ENCODE data around the gene NUBPL.

The NUBPL gene

DNA sequence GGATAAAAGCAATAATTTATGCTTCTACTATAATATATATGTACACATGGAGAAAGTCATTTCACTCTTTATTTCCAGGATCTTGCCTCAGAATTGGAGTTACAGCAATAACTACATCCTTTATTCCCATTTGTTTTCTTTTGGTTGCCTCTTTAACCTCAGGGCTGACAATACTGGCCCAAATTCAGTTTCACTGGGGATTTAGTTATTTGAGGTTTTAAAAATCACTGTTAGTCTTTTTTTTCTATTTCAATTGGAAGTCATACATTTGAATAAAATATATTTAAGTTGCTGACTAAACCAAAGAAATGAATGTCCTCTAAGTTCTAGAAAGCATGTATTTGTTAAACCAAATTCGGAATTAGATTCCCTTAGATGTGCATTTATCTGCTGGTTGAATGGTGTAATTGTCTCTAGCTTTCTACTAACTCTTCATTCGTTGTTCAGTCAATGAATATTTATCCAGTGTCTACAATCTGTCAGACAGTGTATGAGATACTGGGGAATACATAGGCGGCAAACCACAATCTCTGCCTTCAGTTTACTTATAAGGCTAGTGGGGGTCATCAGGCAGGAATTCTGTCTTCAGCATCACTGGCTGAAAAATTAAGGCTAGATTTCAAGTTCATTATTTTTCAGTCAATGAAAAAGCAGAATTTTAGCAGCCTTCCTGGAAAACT lies 325.1 kb downstream of the NUBPL start:
- no peak for TF ChIP-seq TEAD4 (IDR thresholded peaks at IDR 0.05)
- TF ChIP-seq EGR1 (IDR thresholded peaks at IDR 0.05): no peak
- TF ChIP-seq CREB1 (IDR thresholded peaks at IDR 0.05; ENCODE audit: low read depth): no peak
- no peak for TF ChIP-seq TAF1 (IDR thresholded peaks at IDR 0.05; ENCODE audit: low read depth)
- no peak for TF ChIP-seq NFIC (IDR thresholded peaks at IDR 0.05)
- TF ChIP-seq, protein P1, sequence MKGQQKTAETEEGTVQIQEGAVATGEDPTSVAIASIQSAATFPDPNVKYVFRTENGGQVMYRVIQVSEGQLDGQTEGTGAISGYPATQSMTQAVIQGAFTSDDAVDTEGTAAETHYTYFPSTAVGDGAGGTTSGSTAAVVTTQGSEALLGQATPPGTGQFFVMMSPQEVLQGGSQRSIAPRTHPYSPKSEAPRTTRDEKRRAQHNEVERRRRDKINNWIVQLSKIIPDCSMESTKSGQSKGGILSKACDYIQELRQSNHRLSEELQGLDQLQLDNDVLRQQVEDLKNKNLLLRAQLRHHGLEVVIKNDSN (IDR thresholded peaks at IDR 0.05): no peak
- TF ChIP-seq, protein P2, sequence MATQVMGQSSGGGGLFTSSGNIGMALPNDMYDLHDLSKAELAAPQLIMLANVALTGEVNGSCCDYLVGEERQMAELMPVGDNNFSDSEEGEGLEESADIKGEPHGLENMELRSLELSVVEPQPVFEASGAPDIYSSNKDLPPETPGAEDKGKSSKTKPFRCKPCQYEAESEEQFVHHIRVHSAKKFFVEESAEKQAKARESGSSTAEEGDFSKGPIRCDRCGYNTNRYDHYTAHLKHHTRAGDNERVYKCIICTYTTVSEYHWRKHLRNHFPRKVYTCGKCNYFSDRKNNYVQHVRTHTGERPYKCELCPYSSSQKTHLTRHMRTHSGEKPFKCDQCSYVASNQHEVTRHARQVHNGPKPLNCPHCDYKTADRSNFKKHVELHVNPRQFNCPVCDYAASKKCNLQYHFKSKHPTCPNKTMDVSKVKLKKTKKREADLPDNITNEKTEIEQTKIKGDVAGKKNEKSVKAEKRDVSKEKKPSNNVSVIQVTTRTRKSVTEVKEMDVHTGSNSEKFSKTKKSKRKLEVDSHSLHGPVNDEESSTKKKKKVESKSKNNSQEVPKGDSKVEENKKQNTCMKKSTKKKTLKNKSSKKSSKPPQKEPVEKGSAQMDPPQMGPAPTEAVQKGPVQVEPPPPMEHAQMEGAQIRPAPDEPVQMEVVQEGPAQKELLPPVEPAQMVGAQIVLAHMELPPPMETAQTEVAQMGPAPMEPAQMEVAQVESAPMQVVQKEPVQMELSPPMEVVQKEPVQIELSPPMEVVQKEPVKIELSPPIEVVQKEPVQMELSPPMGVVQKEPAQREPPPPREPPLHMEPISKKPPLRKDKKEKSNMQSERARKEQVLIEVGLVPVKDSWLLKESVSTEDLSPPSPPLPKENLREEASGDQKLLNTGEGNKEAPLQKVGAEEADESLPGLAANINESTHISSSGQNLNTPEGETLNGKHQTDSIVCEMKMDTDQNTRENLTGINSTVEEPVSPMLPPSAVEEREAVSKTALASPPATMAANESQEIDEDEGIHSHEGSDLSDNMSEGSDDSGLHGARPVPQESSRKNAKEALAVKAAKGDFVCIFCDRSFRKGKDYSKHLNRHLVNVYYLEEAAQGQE (IDR thresholded peaks at IDR 0.05; ENCODE audit: low read depth): no peak
- no peak for TF ChIP-seq YY1 (IDR thresholded peaks at IDR 0.05; ENCODE audit: low read depth)
- no peak for TF ChIP-seq EP300 (IDR thresholded peaks at IDR 0.05; ENCODE audit: borderline replicate concordance)
- TF ChIP-seq RAD21 (IDR thresholded peaks at IDR 0.05; ENCODE audit: low read depth): no peak
- no peak for TF ChIP-seq ZBTB7A (IDR thresholded peaks at IDR 0.05; ENCODE audit: low read depth)
- TF ChIP-seq CEBPB (IDR thresholded peaks at IDR 0.05): no peak
- TF ChIP-seq MAX (IDR thresholded peaks at IDR 0.05): no peak
- TF ChIP-seq TCF12 (IDR thresholded peaks at IDR 0.05; ENCODE audit: low read depth): no peak
- TF ChIP-seq FOXM1 (IDR thresholded peaks at IDR 0.05; ENCODE audit: borderline replicate concordance, low read depth): no peak

DNA sequence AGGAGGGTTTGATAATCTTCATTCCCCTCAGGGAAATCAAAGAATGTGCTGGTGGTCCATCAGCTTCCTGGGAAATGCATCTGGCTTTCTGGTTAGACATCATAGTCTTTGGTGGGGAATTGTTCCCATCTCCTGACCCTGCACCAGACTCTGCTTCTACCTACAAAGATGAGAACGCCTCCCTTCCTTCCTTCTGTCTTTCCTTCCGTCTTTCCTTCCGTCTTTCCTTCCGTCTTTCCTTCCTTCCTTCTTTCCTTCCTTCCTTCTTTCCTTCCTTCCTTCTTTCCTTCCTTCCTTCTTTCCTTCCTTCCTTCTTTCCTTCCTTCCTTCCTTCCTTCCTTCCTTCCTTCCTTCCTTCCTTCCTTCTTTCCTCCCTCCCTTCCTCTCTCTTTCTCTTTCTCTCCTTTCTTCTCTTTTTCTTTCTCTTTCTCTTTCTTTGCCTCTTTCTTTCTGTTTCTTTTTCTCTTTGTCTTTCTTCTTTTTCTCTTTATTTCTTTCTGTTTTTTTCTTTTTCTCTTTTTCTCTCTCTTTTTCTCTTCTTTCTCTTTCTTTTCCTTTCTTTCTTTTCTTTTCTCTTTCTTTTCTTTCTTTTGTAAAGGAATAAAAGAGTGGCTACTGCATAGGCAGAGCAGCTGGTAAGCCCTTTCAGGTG lies 326.9 kb downstream of the NUBPL start:
- TF ChIP-seq EP300 (IDR thresholded peaks at IDR 0.05; ENCODE audit: borderline replicate concordance): no peak
- TF ChIP-seq TAF1 (IDR thresholded peaks at IDR 0.05; ENCODE audit: low read depth): no peak
- no peak for TF ChIP-seq TEAD4 (IDR thresholded peaks at IDR 0.05)

GRCh38 chr14:31889297-31889696 lies 328.1 kb downstream of the NUBPL start:
- TF ChIP-seq EGR1 (IDR thresholded peaks at IDR 0.05) (no peak), EP300 (IDR thresholded peaks at IDR 0.05; ENCODE audit: borderline replicate concordance) (no peak), ZBTB7A (IDR thresholded peaks at IDR 0.05; ENCODE audit: low read depth) (no peak), CEBPB (IDR thresholded peaks at IDR 0.05) (no peak), NFIC (IDR thresholded peaks at IDR 0.05) (no peak), FOXM1 (IDR thresholded peaks at IDR 0.05; ENCODE audit: borderline replicate concordance, low read depth) (no peak), TEAD4 (IDR thresholded peaks at IDR 0.05) (no peak), CREB1 (IDR thresholded peaks at IDR 0.05; ENCODE audit: low read depth) (no peak), YY1 (IDR thresholded peaks at IDR 0.05; ENCODE audit: low read depth) (no peak)
- TF ChIP-seq, protein P1 (IDR thresholded peaks at IDR 0.05): no peak
- TF ChIP-seq, protein P2 (IDR thresholded peaks at IDR 0.05; ENCODE audit: low read depth): no peak

DNA sequence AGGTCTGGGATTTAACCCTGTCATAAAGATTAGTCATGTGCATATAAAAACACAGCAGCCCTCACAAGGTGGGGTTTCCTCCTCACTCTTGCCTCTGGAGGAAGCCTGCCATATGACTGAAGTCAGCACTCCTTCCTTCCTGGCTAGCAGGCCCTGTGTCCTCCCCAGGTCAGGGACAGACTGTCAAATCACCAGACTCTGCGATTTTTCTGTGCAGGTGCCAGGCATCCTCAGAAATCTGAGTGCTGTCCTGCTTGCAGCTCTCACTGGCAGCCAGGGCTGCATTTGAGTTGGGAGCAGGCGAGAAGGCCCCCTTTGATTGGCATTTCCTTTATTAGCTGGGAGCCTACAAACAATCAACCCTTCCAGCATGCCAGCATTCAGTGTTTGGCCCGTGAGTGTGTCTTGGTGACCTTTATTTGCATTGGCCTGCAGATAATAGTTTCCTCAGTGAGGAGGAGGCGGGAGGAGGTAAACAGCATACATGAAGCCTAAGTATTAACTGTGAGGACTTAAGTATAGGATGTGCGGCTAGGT lies 332.1 kb downstream of the NUBPL start:
- TF ChIP-seq, protein P2 (IDR thresholded peaks at IDR 0.05; ENCODE audit: low read depth): no peak
- TF ChIP-seq, protein P1 (IDR thresholded peaks at IDR 0.05): no peak
- no peak for TF ChIP-seq MAX (IDR thresholded peaks at IDR 0.05)
- TF ChIP-seq TAF1 (IDR thresholded peaks at IDR 0.05; ENCODE audit: low read depth): no peak
- TF ChIP-seq YY1 (IDR thresholded peaks at IDR 0.05; ENCODE audit: low read depth): no peak
- no peak for TF ChIP-seq EGR1 (IDR thresholded peaks at IDR 0.05)
- no peak for TF ChIP-seq FOXM1 (IDR thresholded peaks at IDR 0.05; ENCODE audit: borderline replicate concordance, low read depth)
- no peak for TF ChIP-seq TCF12 (IDR thresholded peaks at IDR 0.05; ENCODE audit: low read depth)
- no peak for TF ChIP-seq CEBPB (IDR thresholded peaks at IDR 0.05)
- TF ChIP-seq TEAD4 (IDR thresholded peaks at IDR 0.05): no peak
- TF ChIP-seq RAD21 (IDR thresholded peaks at IDR 0.05; ENCODE audit: low read depth): no peak
- no peak for TF ChIP-seq ZBTB7A (IDR thresholded peaks at IDR 0.05; ENCODE audit: low read depth)
